Measurements from ENCODE around the gene GCNT4. TPM values are rescaled to one million over a fixed set of nuclear protein-coding genes. Genes with fewer than 3 reads are reported as not detected.

The GCNT4 gene
- total RNA-seq, 4 donors from 2014 or later = 0.66 to 1.5 (median 1.1) TPM

DNA sequence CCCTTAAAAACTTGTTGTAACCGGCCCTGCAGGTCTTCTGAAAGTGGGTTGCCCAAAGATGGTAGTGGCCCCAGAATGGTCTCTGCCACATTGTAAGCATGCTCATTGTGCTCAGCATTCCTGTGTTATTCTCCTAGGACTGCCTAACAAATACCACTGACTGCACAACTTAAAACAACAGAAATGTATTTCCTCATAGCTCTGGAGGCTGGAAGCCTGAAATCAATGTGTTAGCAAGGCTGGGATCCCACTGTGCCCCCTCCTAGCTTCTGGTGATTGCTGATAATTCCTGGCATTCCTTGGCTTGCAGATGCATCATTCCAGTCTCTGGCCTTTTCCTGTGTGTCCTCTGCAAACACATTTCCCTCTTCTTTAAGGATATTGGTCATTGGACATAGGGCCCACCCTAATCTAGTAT, 3.4 kb upstream of the GCNT4 start:
- TF ChIP-seq, protein P1, sequence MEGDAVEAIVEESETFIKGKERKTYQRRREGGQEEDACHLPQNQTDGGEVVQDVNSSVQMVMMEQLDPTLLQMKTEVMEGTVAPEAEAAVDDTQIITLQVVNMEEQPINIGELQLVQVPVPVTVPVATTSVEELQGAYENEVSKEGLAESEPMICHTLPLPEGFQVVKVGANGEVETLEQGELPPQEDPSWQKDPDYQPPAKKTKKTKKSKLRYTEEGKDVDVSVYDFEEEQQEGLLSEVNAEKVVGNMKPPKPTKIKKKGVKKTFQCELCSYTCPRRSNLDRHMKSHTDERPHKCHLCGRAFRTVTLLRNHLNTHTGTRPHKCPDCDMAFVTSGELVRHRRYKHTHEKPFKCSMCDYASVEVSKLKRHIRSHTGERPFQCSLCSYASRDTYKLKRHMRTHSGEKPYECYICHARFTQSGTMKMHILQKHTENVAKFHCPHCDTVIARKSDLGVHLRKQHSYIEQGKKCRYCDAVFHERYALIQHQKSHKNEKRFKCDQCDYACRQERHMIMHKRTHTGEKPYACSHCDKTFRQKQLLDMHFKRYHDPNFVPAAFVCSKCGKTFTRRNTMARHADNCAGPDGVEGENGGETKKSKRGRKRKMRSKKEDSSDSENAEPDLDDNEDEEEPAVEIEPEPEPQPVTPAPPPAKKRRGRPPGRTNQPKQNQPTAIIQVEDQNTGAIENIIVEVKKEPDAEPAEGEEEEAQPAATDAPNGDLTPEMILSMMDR (IDR thresholded peaks at IDR 0.05; ENCODE audit: low read depth) = no peak

DNA sequence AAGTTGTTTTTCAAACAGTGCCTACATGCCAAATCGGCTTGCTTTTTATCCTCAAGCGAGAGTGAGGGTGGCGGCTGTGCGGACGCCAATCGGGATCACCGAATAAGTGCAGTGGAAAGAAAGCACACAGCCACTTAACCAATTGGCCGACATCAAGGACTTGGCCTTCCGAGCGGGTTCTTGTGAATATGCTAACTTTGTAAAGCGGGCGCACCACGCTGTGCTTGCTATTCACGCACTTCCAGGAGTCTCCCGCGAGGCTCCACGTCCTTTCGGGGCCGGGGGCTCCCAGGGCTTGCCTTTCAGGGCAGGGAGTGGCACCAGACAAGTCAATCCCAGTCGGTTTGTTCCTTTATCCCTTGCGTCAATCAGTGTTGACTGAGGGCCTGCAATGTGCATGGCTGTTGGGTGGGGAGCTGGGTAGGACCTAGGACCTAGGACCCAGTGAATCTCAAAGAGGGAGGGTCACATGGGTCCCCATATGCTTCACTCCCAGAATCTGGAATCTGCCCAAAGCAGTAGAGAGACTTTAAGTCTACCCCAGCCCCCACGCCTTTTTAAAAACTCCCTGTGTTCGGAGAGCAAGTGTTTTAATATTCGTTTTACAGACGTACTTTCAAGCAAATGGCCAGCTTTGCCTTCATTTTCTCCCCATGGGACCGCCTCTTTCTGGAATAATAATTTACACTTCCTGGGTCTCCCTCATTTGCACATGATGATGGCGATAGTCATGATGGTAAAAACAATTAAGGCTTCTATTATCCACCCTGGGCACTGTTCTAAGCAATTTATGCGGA, 2.0 kb upstream of the GCNT4 start:
- TF ChIP-seq, protein P1 (IDR thresholded peaks at IDR 0.05; ENCODE audit: low read depth) = no peak

DNA sequence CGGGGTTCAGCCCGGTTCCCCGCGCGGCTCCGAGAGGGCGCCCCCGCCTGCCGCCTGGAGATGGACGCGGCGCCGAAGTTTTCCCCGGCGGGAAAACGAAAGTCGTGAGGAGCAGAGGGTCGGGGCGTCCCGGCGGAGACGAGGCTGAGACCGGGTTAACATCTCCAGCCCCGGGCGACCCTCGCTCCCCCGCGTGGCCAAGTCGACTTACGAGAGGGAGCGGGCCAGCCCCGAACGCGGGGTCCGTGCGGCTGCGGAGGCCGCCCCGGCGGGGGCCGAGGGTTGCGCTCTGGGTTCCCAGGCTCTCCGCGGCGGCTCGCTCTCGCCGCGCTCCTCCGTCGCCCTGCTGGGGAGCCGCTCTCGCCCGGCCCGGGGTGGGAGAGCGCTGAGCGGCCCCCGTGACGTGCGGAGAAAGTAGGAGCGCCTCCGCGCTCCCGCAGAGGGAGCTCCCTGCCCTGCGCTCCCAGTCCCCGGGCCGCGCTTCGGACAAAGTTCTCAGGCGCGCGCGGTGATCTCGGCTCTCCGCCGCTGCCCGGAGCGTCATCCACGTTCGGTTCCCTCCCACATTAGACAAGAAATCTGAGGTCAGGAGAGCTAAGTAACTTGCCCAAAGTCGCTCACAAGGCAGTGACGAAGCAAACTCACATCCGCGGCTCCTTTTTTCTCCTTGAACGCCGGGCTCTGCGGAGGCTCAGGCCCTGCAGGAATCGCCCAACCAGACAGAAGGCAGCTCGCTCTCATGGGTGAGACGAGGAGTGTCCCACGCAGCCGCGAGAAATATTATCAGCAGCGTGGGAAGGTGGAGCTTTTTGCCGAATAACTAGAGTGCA, 1.2 kb upstream of the GCNT4 start:
- TF ChIP-seq, protein P1 (IDR thresholded peaks at IDR 0.05; ENCODE audit: low read depth) = no peak

DNA sequence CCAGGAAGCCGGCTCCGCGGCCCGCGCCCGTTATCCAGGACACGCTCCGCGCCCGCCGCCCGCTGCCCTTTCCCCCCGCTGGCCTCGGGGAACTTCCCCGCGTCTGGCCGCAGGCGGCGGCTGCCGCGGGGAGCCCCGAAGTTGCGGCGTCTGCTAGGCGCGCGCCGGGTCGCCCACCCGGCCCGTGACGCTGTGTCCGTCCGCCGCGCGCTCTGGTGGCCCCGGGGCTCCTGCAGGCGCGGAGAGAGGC, 621 bp upstream of the GCNT4 start:
- TF ChIP-seq, protein P1 (IDR thresholded peaks at IDR 0.05; ENCODE audit: low read depth) = no peak

DNA sequence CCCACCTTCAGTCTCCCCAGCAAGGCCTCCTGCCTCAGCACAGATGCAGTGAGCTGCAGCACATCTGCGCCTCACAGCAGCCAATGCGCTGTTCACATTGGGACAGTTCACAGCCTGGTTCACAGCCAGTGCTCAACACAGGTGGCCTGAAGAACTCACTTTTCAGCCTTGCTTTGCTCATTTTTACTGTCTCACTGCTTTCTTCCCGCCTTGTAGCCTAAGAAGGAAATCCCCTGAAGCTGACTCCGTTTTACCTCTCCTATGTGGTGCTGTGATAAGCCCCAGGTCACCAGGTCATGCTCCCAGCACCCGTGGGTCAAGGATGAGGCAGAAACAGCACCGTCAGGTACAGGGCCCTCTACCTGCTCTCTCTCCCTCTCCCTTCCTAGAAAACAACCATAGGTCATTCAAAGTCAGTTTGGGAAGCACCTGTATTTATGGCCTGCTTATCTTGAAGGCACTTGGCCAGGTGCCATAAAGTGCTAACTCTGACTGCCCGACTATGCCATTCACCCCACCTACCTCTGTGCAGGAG, 1.1 kb downstream of the GCNT4 start:
- TF ChIP-seq, protein P1 (IDR thresholded peaks at IDR 0.05; ENCODE audit: low read depth) = no peak

DNA sequence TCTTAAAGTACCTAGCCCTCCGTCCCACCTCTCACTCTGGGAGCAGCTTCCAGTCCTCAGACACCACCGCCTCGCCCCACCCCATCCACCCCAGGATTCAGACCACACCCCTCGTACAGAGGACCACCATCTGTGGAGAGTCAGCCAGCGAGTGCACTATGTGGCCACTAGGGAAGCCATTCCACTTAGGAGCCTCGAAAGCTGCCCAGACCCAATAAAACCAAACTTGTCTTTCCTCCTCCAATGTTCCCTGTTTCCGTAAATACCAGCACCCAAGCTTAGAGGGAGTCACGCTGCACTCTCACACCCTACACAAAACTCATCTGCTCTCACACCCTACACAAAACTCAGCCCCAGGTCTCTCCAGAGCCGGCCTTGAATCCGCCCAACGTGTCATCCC, 1.9 kb downstream of the GCNT4 start:
- TF ChIP-seq, protein P1 (IDR thresholded peaks at IDR 0.05; ENCODE audit: low read depth) = no peak

All from subcutaneous adipose tissue (tissue), 4 donors.